ENCODE measurements around the gene NCAM2. TPM values are rescaled to one million over a fixed set of nuclear protein-coding genes. Genes with fewer than 3 reads are reported as not detected.

NCAM2 gene
- total and polyA plus RNA-seq, 2 experiments from 2014 or later = 0.36 to 0.83 TPM

DNA sequence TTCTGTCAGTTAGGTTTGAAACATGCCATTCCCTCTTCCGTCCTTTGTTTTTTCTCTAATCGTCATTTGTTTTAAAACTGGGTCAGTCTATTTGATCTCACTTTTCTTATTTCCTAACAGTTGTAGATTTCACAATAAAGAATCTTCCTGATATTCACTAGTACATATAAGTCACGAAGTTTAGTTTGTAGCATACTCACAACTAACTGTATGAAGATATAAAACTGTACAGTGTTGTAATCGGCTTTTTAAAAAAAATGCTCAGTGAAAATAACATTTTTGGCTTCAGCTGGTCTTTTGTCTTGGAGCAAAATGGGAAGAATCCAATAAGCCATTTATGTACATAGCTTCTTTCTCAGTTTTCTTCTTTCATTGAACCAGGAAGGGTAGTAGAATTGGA, 78.3 kb downstream of the NCAM2 start:
- no peaks in the 10 kb centered on the region for H3K9me2 ChIP-seq (ENCODE audit: insufficient read depth)
- Mint-ChIP-seq H3K9me3 (no peaks in the 10 kb centered on the region; the same call in 2 of the 3 replicates), H3K36me3 (ENCODE audit: low read depth) (no peaks in the 10 kb centered on the region), H3K27me3 (ENCODE audit: insufficient read depth, low read depth, poor library complexity) (no peaks in the 10 kb centered on the region), H3K4me1 (peaks cover 6% of the 10 kb centered on the region), H3K4me3 (no peak overlapping the region), H3K27ac (no peak overlapping the region)
- no peak overlapping the region for H3K4me3 ChIP-seq
- H3F3A ChIP-seq (replicated peaks; ENCODE audit: low read depth) = no peaks in the 10 kb centered on the region
- H3K36me3 ChIP-seq (ENCODE audit: insufficient read depth) = no peaks in the 10 kb centered on the region
- no peak for DNase-seq (ENCODE audit: low spot score)
- no peak for TF ChIP-seq NANOG (IDR thresholded peaks at IDR 0.05; ENCODE audit: borderline replicate concordance)
- H2AFZ ChIP-seq = no peak overlapping the region
- no peak overlapping the region for H3K27ac ChIP-seq (ENCODE audit: low read depth)
- no peaks in the 10 kb centered on the region for H4K20me1 ChIP-seq (replicated peaks; ENCODE audit: insufficient read depth)
- H3K4me1 ChIP-seq (ENCODE audit: insufficient read depth) = peaks cover 8% of the 10 kb centered on the region; the same call in 1 of the 2 replicates
- no peak for ATAC-seq
- no peaks in the 10 kb centered on the region for H3K27me3 ChIP-seq (ENCODE audit: insufficient read depth)
- no peaks in the 10 kb centered on the region for H3K79me2 ChIP-seq (replicated peaks; ENCODE audit: insufficient read depth)
- no peak overlapping the region for H3K4me2 ChIP-seq

DNA sequence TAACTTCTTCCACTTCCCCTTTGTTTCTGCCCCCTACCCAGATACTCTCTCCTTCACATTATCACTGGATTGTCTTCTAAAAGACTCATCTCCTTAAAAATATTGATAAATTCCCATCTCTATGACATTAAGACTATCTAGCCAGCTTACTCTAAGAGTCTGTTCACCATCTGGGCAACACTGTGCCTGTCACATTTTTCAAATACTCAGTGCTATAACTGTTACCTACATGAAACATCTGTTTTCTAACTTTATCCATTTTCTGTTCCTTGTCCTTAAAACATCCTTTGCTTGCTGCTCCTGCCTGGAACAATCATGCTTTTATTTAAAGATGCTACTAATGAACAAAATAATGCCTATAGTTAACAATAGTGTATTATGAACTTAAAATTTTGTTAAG, 81.4 kb downstream of the NCAM2 start:
- Histone ChIP-seq H3K9me2 (ENCODE audit: insufficient read depth) (peaks cover 4% of the 10 kb centered on the region; the same call in 1 of the 2 replicates), H3F3A (replicated peaks; ENCODE audit: low read depth) (no peaks in the 10 kb centered on the region), H3K4me1 (ENCODE audit: insufficient read depth) (peaks cover 8% of the 10 kb centered on the region; the same call in 1 of the 2 replicates), H3K27ac (ENCODE audit: low read depth) (no peak overlapping the region), H3K79me2 (replicated peaks; ENCODE audit: insufficient read depth) (no peaks in the 10 kb centered on the region), H3K36me3 (ENCODE audit: insufficient read depth) (no peaks in the 10 kb centered on the region), H3K4me3 (no peak overlapping the region), H3K4me2 (no peak overlapping the region), H3K27me3 (ENCODE audit: insufficient read depth) (no peaks in the 10 kb centered on the region), H4K20me1 (replicated peaks; ENCODE audit: insufficient read depth) (no peaks in the 10 kb centered on the region), H2AFZ (no peak overlapping the region)
- no peaks in the 10 kb centered on the region for H3K36me3 Mint-ChIP-seq (ENCODE audit: low read depth)
- no peak overlapping the region for H3K4me3 Mint-ChIP-seq
- no peak for ATAC-seq
- no peaks in the 10 kb centered on the region; the same call in 2 of the 3 replicates for H3K9me3 Mint-ChIP-seq
- DNase-seq (ENCODE audit: low spot score) = no peak
- H3K27me3 Mint-ChIP-seq (ENCODE audit: insufficient read depth, low read depth, poor library complexity) = no peaks in the 10 kb centered on the region
- H3K27ac Mint-ChIP-seq = no peak overlapping the region
- H3K4me1 Mint-ChIP-seq = peaks cover 10% of the 10 kb centered on the region
- TF ChIP-seq CREB1 (CRISPR knock-in tag; IDR thresholded peaks at IDR 0.05; ENCODE audit: low read depth) = no peak
- TF ChIP-seq REST (IDR thresholded peaks at IDR 0.05; ENCODE audit: unreplicated experiment) = no peak
- no peak for TF ChIP-seq JUNB (IDR thresholded peaks at IDR 0.05; ENCODE audit: unreplicated experiment)
- TF ChIP-seq POLR2AphosphoS5 (IDR thresholded peaks at IDR 0.05; ENCODE audit: low read depth) = no peak
- no peak for TF ChIP-seq NANOG (IDR thresholded peaks at IDR 0.05; ENCODE audit: borderline replicate concordance)
- no peak for TF ChIP-seq ZNF114 (CRISPR knock-in tag; IDR thresholded peaks at IDR 0.05)
- TF ChIP-seq, protein P1, sequence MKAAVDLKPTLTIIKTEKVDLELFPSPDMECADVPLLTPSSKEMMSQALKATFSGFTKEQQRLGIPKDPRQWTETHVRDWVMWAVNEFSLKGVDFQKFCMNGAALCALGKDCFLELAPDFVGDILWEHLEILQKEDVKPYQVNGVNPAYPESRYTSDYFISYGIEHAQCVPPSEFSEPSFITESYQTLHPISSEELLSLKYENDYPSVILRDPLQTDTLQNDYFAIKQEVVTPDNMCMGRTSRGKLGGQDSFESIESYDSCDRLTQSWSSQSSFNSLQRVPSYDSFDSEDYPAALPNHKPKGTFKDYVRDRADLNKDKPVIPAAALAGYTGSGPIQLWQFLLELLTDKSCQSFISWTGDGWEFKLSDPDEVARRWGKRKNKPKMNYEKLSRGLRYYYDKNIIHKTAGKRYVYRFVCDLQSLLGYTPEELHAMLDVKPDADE (IDR thresholded peaks at IDR 0.05) = no peak
- no peak for TF ChIP-seq ZNF462 (CRISPR knock-in tag; IDR thresholded peaks at IDR 0.05)
- TF ChIP-seq ZNF331 (CRISPR knock-in tag; IDR thresholded peaks at IDR 0.05; ENCODE audit: low read depth) = no peak
- no peak for TF ChIP-seq EZH2phosphoT487 (IDR thresholded peaks at IDR 0.05; ENCODE audit: unreplicated experiment)

Data from GM23338 (cell line).